Kidney capillary endothelial cell (primary cell): ENCODE results near the gene LHX3.

ENCODE experiments used
- DNase-seq: peaks from one replicate; pipeline ENCODE4 v3.0.0-alpha.2; 2018; ENCODE audit warnings: low spot score

Gene LHX3

DNA sequence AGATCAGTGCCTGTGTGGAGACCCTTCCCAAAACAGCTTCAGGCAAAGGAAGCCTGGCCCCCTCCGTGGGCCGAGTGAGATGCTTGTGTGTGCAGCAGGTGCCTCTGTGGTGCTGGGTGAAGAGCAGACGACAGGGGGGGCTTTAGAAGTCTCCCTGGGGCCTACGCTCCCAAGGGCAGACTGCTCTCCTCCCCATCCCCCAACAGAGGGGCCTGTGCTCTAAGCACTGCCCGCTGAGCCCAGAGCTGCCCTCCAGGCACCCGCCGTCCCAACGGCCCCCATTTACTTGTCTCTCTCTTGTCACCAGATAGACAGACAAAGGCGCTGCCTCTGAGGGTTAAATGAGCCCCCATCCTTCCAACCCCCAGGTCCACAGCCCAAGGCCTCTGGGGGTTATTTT is 2.7 kb upstream of the LHX3 start:
- no peak for DNase-seq

DNA sequence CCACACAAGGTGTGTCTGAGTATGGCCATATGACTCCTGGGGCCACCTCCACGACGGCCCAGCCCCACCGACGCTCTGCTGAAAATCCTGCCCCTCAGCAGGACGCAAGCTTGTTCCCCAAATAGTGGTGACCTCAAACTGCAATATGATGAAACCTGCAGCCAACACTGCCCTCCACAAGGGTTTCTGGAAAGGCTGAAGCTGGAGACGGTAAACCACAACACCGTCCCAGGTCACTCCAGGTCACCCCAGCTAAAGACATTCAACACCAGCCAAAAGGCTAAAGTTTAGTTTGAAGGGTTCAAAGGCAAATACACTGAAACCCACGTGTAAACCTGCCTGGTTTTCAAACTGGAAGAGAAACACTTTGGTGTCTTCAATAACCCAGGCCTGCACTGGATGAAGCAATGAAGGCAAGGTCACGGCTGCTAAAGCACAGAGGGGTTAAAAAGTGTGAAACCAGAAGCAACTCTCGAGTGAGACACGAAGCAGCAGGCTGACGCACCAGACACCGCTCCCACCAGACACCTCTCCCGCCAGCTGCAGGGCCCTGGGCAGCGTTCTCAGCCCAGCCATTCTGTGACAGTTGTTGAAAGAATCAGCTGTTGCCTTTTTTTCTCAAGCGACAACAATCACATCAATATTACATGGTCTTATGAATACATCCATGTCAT is 1.8 kb upstream of the LHX3 start:
- no peak for DNase-seq

GRCh38 chr9:136205707-136205992 is 722 bp upstream of the LHX3 start:
- DNase-seq = no peak

DNA sequence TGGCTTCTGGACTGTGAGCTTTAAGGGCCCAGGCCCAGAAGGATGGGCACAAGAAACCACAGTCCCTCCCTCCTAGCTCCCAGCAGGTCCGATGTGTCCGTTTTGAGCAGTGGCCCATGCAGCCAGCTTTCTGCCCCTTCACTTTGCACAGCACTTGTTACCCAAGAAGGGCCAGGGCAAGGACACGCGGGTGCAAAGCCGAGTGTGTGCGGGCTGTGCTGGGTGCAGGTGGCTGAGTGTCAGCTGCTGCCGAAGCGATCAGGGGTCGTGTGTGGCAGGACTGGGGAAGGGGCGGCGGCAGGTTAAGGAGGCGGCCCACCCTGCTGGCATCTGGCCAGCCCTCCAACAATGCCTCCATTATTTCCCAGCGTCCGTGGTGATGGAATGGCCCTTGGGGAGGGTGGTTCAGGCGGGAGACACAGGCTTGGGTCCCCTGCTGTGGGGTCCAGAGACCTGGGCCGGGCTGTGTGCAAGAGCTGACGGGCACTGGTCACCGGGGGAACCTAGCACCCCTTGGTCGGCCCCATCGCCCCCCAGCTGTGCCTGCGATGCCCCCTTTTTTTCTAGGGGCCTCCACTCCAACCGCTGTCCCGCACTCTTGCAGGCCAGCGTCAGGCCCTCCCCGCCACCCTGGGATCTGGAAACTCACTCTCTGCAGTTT is 653 bp downstream of the LHX3 start:
- DNase-seq = no peak

- DNase-seq = no peak
Measured at GRCh38 chr9:136203408-136204144, 1.4 kb downstream of the LHX3 start.

- no peak for DNase-seq
Measured at GRCh38 chr9:136202454-136203407, 2.2 kb downstream of the LHX3 start.

DNA sequence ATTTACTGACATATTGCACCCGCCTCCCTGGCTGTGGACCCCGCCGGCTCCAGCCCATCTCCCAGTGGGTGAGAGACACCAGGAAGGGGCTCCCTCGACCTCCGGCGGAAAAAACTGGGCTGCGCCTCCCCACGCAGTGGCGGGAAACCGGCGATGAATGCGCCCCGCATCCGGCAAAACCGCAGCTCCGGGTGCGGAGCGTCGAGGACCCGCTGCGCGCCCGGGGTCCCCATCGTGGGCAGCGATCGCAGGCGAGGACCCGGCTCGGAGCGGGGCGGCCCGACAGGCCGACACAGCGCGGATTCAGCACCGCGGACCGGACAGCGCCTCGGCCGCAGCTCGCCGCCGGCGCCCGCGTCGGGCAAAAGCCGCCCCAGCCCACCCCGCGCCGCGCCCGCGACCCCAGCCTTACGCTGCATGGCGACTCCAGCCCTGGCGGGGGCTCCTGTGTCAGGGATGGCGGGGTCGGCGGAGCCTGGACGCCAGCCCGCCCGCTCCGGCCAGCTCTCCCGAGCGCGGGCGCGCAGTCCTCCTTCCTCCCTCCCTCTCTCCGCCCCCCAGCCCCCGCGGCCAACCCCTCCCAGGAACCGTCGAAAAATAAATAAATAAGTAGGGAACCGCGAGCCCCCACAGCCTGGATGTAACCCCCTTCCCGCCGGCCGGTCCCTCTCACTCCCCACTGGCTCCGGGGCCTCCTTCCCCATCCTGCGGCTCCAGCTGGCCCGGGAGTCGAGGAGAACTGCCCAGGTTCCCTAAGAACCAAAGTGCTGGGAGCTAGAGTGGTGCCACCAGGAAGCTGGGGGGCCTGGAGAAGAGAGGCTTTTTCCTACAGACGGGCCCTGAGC is 3.1 kb downstream of the LHX3 start:
- no peak for DNase-seq

- no peak for DNase-seq
Measured at GRCh38 chr9:136201174-136201573, 3.8 kb downstream of the LHX3 start.

- no peak for DNase-seq
Measured at GRCh38 chr9:136200424-136200823, 4.5 kb downstream of the LHX3 start.

DNA sequence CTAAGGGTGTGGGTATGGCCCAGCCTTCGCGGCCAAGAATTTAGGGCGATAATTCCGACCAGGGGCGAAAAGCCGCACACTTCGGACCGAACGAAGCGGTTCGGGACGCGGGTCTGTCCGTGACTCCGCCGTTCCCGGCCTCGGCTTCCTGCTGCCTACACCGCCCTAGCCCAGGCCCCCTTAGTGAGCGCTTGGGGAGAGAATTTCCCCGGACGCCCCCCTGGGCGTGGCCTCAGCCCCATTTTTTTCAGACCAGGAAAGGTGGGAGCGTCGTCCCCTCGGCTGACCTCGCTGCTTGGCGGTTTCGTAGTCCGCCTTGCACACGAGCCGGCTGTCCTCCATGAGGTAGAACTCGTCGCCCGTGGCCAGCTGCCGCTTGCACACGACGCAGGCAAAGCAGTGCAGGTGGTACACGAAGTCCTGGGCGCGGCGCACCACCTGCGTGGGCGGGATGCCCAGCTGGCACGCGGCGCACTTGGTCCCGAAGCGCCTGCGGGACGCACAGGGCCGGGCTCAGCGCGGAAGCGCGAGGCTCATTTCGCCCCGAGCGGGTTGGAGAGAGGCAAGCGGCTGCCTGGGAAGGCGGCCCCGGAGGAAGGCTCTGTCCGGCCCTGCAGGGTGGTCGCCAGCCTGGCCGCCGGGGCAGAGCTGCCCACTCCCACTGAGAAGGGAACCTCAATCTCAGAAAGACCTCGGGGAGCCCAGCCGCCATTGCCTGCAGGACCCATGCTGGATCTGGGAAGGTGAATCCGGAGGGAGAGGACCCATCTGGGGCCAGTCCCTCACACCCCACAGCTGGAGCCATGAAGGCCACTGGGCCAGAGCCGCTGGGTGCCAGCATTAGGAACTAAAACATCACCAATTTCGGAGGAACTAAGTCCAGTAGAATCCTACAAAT is 5.3 kb downstream of the LHX3 start:
- DNase-seq = no peak

DNA sequence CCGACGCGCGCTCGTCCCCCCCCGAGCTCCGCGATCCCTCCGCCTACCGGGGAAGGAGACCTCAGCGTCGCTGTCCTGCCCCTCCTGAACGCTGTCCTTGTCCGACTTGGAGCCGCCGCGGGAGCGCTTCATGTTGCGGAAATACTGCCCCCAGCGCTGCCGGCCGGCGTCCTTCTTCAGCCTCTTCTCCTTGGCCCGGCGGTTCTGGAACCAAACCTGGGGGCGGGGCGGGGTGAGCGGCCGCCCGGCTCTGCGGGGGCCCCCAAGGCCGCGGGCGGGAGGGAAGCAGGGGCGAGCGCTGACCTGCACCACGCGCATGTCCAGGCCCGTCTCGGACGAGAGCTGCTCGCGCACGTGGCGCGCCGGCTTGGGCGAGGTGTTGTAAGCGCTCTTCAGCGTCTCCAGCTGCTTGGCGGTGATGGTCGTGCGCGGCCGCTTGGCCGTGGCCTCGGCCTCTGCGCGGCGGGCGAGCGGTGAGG is 6.3 kb downstream of the LHX3 start:
- DNase-seq = no peak

DNA sequence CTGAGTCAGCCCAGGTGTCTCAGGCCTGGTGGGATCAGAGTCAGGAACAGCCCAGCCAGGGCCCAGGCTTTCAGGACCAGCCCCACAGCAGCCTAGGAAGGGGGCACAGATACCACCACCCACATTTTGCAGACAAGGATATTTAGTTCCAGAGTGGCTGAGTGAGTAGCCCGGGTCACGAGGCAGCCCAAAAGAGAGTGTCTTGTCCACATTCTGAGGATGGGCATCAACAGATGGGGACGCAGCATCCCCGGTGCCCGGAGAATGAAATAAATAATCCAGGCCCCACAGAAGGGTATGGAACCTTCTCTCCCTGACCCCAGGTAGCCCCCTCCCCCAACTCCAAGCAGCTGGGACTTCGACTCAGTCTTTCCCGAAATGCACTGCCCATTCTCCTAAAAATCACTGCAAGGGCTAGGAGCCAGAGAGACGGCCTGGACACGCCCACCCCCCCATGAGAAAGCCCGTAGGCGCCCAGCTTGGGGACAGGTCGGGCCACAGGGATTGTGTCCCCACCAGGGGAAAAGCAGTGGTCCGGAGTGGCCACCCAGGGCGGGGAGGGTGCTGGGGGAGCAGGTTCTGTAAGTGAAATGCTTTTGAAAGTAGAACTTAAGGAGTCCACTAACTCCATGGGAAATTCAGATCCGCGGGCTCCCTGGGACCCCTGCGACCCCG is 6.9 kb downstream of the LHX3 start:
- DNase-seq = no peak

DNA sequence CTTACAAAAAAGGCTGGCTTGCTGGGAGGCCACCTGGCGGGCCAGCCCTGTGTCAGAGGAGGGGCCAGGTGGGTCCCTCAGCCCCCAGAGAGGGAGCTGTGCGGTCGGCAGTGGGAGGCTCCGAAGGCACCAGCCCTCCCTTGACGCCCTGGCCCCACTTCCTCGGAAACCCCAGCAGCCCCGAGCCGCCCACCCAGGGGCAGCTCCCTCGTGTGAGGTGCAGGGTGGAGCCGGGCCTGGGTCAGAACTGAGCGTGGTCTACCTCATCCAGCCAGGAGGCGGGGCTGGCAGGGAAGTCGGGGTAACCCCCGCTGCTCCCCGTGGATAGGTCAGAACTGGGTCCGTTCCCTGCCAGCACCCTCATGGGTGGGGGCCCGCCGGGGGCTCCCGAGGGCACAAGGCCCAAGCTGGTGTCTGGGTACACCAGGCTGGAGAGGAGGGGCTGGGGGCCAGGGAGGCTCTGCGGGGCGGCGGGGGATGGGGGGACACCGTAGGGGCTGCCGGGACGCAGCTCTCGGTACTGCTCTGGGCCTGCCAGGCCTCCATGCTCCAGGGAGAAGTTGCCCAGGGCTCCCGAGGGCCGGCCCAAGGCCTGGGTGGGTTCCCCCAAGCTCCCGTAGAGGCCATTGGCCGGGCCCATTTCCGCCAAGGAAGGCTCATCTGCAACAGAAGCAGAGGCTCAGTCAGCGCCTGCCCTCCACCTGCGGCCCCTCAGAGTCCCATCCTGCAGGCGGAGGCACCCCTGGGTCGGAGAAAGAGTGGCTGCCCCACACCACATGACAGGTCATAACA is 7.6 kb downstream of the LHX3 start:
- no peak for DNase-seq

DNA sequence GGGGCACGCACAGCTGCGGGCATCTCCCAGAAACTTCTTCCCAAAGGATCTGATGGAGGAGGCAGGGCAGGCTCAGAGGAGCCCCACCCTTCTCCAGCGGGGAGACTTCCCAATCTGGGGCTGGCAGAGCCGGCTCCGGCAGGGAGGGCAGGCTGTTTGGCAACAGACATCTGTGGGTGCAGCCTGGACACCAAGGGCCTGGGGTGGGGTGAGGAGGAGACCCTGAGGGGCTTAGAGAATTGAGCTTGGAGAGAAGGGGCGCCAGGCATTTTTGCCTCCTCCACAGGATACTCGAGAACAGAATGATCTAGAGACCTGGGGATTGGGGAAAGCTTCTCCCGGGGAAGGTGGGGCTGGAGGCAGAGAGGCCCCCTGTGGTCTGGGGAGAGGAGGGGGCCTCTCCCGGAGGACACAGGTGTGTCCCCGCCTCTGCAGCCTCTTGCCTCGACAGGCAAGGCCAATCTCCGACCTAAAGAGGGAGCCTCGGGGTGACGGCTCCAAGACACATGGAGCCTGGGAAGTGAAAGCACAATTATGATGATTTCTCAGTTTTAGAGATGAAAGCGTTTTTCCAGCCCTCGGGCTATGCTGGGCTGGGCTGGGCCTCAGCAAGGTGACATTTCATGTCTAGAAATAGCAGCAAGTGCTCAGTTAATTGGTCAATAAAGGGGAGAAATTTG is 8.4 kb downstream of the LHX3 start:
- DNase-seq = no peak

DNA sequence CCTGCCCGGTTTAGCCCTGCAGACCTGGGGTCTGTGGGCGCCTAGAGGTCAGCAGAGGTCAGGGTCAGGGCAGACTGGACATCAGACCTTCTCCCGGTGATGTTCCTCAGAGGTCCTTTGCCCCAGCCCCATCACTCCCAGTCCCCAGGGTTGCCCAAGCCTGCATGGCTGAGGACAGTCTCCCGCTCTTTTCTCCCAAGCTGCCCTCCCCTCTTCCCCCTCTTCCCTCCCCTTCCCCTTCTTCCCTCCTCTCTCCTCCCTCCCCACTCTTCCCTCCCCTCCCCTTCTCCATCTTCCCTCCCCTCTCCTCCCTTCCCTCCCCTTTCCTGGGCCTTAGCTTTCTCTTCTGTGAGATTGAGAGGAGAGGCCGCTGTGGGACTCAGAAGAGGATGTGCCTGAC is 10.4 kb downstream of the LHX3 start:
- no peak for DNase-seq

- no peak for DNase-seq
Measured at GRCh38 chr9:136193891-136194279, 11.0 kb downstream of the LHX3 start.

DNA sequence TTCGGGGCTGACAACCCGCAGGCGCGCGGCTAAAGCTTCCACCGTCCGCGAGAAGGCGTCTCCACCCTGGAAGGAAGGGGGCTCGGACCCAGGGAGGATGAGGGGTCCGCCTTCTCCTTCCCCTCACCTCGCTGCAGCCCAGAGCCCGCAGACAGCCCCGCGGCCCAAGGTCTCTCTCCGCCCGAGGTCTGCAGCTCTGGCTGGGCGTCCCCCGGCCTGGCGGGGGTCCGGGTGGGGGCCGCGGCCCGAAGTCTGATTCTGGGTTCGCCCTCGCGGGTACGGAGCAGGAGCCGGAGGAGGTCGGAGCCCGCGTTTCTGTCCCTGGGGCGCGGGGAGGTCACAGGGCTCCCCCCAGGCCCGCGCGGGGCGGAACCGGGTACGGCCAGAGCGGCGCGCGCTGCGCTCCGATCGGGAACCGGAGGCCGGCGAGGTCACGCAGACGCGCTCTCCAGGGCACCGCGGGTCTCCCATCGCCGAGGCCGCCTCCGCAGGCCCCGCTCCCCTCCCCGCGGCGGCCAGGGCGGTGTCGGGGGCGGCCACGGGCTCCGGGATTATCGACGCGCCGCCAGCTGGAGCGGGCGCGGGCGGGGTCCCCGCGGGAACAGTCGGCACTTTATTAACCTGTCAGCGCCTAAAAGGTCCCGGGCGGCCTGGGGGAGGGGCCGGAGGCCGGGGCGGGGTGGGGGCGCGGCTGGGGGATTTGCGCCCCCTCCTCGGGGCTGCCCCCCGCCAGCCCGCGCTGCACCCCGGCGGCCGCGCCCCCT is 11.6 kb downstream of the LHX3 start:
- no peak for DNase-seq
